HCT116 (cell line): ENCODE data around the gene CLCN1. TPM values are rescaled to one million over a fixed set of nuclear protein-coding genes. Genes with fewer than 3 reads are reported as not detected.

Source experiments
- ATAC-seq: fragments of 200-7000 bp; cut with Tn5 transposase; 2 replicates; pipeline ENCODE4 v1.9.1; 2020; ENCODE audit warnings: mild to moderate bottlenecking, moderate library complexity
- BruUV-seq: library from RNA; stranded (reverse); fragments of 400-500 nt; replicated peaks from 2 replicates; lab custom pipeline; 2021; lab: Mats Ljungman, UMichigan
- CTCF ChIA-PET: fragments of 300-600 bp; sonication (Branson Sonifier 250); formaldehyde crosslinking; loops from one replicate; lab custom pipeline; 2021; ENCODE audit warnings: antibody characterized with exemption; lab: Charles Lee
- POLR2A ChIA-PET: fragments of 300-600, 350-600 bp; sonication (Branson Sonifier 250); formaldehyde crosslinking; loops from one replicate; lab custom pipeline; 2021; ENCODE audit warnings: antibody characterized with exemption; lab: Charles Lee
- RAD21 ChIA-PET, 2 experiments: fragments of 300-600 bp; sonication (Branson Sonifier 250); formaldehyde crosslinking; loops; one replicate each; lab custom pipeline; 2023; ENCODE audit warnings: low total read pairs in 2 of 2; ENCODE audit not compliant: uncharacterized antibody in 2 of 2, unreplicated experiment in 2 of 2, low non-redundant PET in 1 of 2; lab: Charles Lee
- DNase-seq: peaks from one replicate; pipeline ENCODE4 v3.0.0-alpha.2; 2010; ENCODE audit warnings: low read depth, low spot score
- H2AFZ ChIP-seq: fragments of 200-600 bp; shearing (Covaris generic), sonication (generic); 2 replicates; pipeline ENCODE4 v1.6.1; 2017; ENCODE audit warnings: low read depth, mixed run types, mixed read lengths, antibody characterized with exemption, low read length; ENCODE audit not compliant: poor library complexity, severe bottlenecking
- H3K27ac ChIP-seq: 2 replicates; pipeline ENCODE4 v1.5.1; 2012; ENCODE audit warnings: low read depth, low read length
- H3K27me3 ChIP-seq: fragments of 200-600 bp; sonication (generic); 2 replicates; pipeline ENCODE4 v1.6.1; 2016; ENCODE audit warnings: mixed run types, low read length, mixed read lengths; ENCODE audit not compliant: insufficient read depth
- H3K36me3 ChIP-seq, 2 experiments: fragments of 200-500 bp in 1 of 2; fragments of 200-600 bp in 1 of 2; sonication (Bioruptor generic) in 1 of 2; sonication (generic) in 1 of 2; 2 replicates each; pipeline versions ENCODE4 v1.5.1 to v1.6.1; 2014 to 2016; ENCODE audit warnings: low read length in 2 of 2, inconsistent platforms in 1 of 2, mixed read lengths in 1 of 2, mixed run types in 1 of 2; ENCODE audit not compliant: insufficient read depth in 2 of 2, control insufficient read depth in 1 of 2
- H3K4me1 ChIP-seq, 2 experiments: fragments of 200-600 bp in 1 of 2; sonication (generic) in 1 of 2; 2 replicates each; pipeline versions ENCODE4 v1.5.1 to v1.6.1; 2012 to 2017; ENCODE audit warnings: low read length in 2 of 2, inconsistent platforms in 1 of 2, mild to moderate bottlenecking in 1 of 2, mixed read lengths in 1 of 2, mixed run types in 1 of 2, moderate library complexity in 1 of 2; ENCODE audit not compliant: insufficient read depth in 2 of 2, control insufficient read depth in 1 of 2
- H3K4me2 ChIP-seq: fragments of 200-600 bp; sonication (generic); 2 replicates; pipeline ENCODE4 v1.6.1; 2017; ENCODE audit warnings: mixed run types, low read length, mixed read lengths
- H3K4me3 ChIP-seq, 2 experiments: fragments of 200-600 bp in 1 of 2; sonication (generic) in 1 of 2; replicated peaks in 1 of 2; 2 replicates each; pipeline ENCODE4 v1.5.1; 2011 to 2016; ENCODE audit warnings: low read length in 2 of 2, control low read depth in 1 of 2, low read depth in 1 of 2, mild to moderate bottlenecking in 1 of 2, mixed read lengths in 1 of 2, mixed run types in 1 of 2
- H3K79me2 ChIP-seq: fragments of 200-600 bp; sonication (generic); 2 replicates; pipeline ENCODE4 v1.6.1; 2017; ENCODE audit warnings: mild to moderate bottlenecking, mixed run types, low read length, moderate library complexity, mixed read lengths; ENCODE audit not compliant: insufficient read depth
- H3K9ac ChIP-seq: fragments of 200-600 bp; sonication (generic); 2 replicates; pipeline ENCODE4 v1.6.1; 2016; ENCODE audit warnings: low read length, mixed read lengths
- H3K9me2 ChIP-seq: fragments of 200-600 bp; sonication (generic), shearing (Covaris generic); 2 replicates; pipeline ENCODE4 v1.6.1; 2017; ENCODE audit warnings: mixed run types, mild to moderate bottlenecking, moderate library complexity; ENCODE audit not compliant: insufficient read depth
- H3K9me3 ChIP-seq, 2 experiments: fragments of 200-500 bp in 1 of 2; fragments of 200-600 bp in 1 of 2; sonication (Bioruptor generic) in 1 of 2; sonication (generic) in 1 of 2; 2 replicates each; pipeline ENCODE4 v1.6.1; 2014 to 2017; ENCODE audit warnings: low read length in 2 of 2, mixed read lengths in 2 of 2, inconsistent platforms in 1 of 2, low read depth in 1 of 2, mild to moderate bottlenecking in 1 of 2, mixed run types in 1 of 2, moderate library complexity in 1 of 2; ENCODE audit not compliant: control insufficient read depth in 1 of 2, insufficient read depth in 1 of 2
- H4K20me1 ChIP-seq: fragments of 200-600 bp; sonication (generic), shearing (Covaris generic); 2 replicates; pipeline ENCODE4 v1.6.1; 2017; ENCODE audit warnings: mixed run types, mild to moderate bottlenecking, moderate library complexity; ENCODE audit not compliant: insufficient read depth
- ATF3 ChIP-seq: IDR thresholded peaks from 2 replicates; pipeline ENCODE4 v1.6.1; 2012
- CTCF ChIP-seq, 3 experiments: fragments of 200-600 bp in 1 of 3; sonication (generic) in 1 of 3; IDR thresholded peaks in 2 of 3; conservative IDR thresholded peaks in 1 of 3; 2 replicates each; pipeline ENCODE4 v1.5.1; 2012 to 2017; ENCODE audit warnings: low read depth in 2 of 3, low read length in 2 of 3, antibody characterized with exemption in 1 of 3, borderline replicate concordance in 1 of 3, control low read depth in 1 of 3, mild to moderate bottlenecking in 1 of 3, mixed read lengths in 1 of 3, mixed run types in 1 of 3, moderate library complexity in 1 of 3; ENCODE audit not compliant: insufficient read depth in 1 of 3
- ELF1 ChIP-seq: IDR thresholded peaks from 2 replicates; pipeline ENCODE4 v1.6.1; 2012; ENCODE audit warnings: low read depth, borderline replicate concordance
- EZH2 ChIP-seq: fragments of 200-600 bp; sonication (generic); IDR thresholded peaks from 2 replicates; pipeline ENCODE4 v1.6.1; 2017; ENCODE audit warnings: antibody characterized with exemption, mixed run types
- FOSL1 ChIP-seq: IDR thresholded peaks from 2 replicates; pipeline ENCODE4 v1.6.1; 2012; ENCODE audit warnings: low read depth
- JUND ChIP-seq: IDR thresholded peaks from 2 replicates; pipeline ENCODE4 v1.6.1; 2012
- MAX ChIP-seq: IDR thresholded peaks from 2 replicates; pipeline ENCODE4 v1.6.1; 2012
- POLR2A ChIP-seq: IDR thresholded peaks from 2 replicates; pipeline ENCODE4 v1.7.0; 2011; ENCODE audit warnings: borderline replicate concordance; ENCODE audit not compliant: insufficient read depth, insufficient read length; ENCODE audit errors: extremely low read depth
- REST ChIP-seq: IDR thresholded peaks from 2 replicates; pipeline ENCODE4 v1.6.1; 2012; ENCODE audit warnings: low read depth
- SIN3A ChIP-seq: IDR thresholded peaks from 2 replicates; pipeline ENCODE4 v1.6.1; 2012; ENCODE audit warnings: low read depth
- SRF ChIP-seq: IDR thresholded peaks from 2 replicates; pipeline ENCODE4 v1.6.1; 2012; ENCODE audit warnings: low read depth
- TCF7L2 ChIP-seq: IDR thresholded peaks from 2 replicates; pipeline ENCODE4 v1.7.0; 2011; ENCODE audit warnings: borderline replicate concordance, inconsistent platforms; ENCODE audit not compliant: insufficient read depth, insufficient read length; ENCODE audit errors: extremely low read depth
- YY1 ChIP-seq: IDR thresholded peaks from 2 replicates; pipeline ENCODE4 v1.6.1; 2011; ENCODE audit warnings: low read length, low read depth, moderate library complexity, mild to moderate bottlenecking; ENCODE audit not compliant: insufficient replicate concordance; ENCODE audit errors: extremely low read depth
- ZFX ChIP-seq: fragments of 450-650 bp; IDR thresholded peaks from 2 replicates; pipeline ENCODE4 v1.6.1; 2017
- intact Hi-C: fragments of 100-400 bp; cut with micrococcal nuclease; formaldehyde crosslinking; loops from 2 replicates; pipeline ENCODE4 v1.10.0; 2022
- total RNA-seq: library from RNA; stranded (reverse); gene quantifications from one replicate; pipeline ENCODE4 v1.2.1, GENCODE V29; 2021; ENCODE audit not compliant: unreplicated experiment

Gene CLCN1
- total RNA-seq, 1 experiment from 2014 or later, result 0.47 TPM

GRCh38 chr7:143384661-143385631, 69.0 kb downstream of the CLCN1 start (continued):
- no peak for TF ChIP-seq YY1
- no peak for TF ChIP-seq FOSL1
- no peak for TF ChIP-seq TCF7L2
- no peak for TF ChIP-seq ATF3
- no peak for TF ChIP-seq MAX
- no peak for TF ChIP-seq JUND

GRCh38 chr7:143385891-143386781, 70.2 kb downstream of the CLCN1 start:
- no peaks in the 10 kb centered on the region for H3K9me3 ChIP-seq
- H3K9ac ChIP-seq, result no peak overlapping the region
- no peak overlapping the region for H3K4me2 ChIP-seq
- no peaks in the 10 kb centered on the region for H3K9me2 ChIP-seq
- CTCF ChIA-PET, result no interaction called here
- POLR2A ChIA-PET, result interaction anchor here (0.7 kb wide), 1 partner anchor 1232 kb away, joined by 4 read pairs; no protein-coding TSS in a partner anchor
- H4K20me1 ChIP-seq, result no peaks in the 10 kb centered on the region
- ATAC-seq, result no peak
- RAD21 ChIA-PET, result no interaction called here
- no peak overlapping the region for H2AFZ ChIP-seq
- peaks cover 11 to 41% of the 10 kb centered on the region in 2 experiments; a peak in 3 of 4 replicates for H3K36me3 ChIP-seq
- no peak overlapping the region for H3K27ac ChIP-seq
- no peak overlapping the region for H3K4me3 ChIP-seq
- no peaks in the 10 kb centered on the region for H3K27me3 ChIP-seq
- peaks cover 2 to 12% of the 10 kb centered on the region in 2 experiments; a peak in 3 of 4 replicates for H3K4me1 ChIP-seq
- DNase-seq, result no peak
- H3K79me2 ChIP-seq, result peaks cover 72% of the 10 kb centered on the region
- intact Hi-C loops, result no loop called here
- no TSS peak for BruUV-seq
- TF ChIP-seq TCF7L2 (no peak), SIN3A (no peak), FOSL1 (no peak), EZH2 (no peak), CTCF (IDR thresholded peaks at IDR 0.05 in 2 of 3, conservative IDR thresholded peaks at IDR 0.05 in 1 of 3; ENCODE audit: borderline replicate concordance in 1 of 3, insufficient read depth in 1 of 3, low read depth in 2 of 3, low read length in 2 of 3) (no peak), POLR2A (no peak), REST (no peak), JUND (no peak), ELF1 (no peak), ZFX (no peak), SRF (no peak)
